ENCODE measurements around the gene TAX1BP3.

The TAX1BP3 gene

DNA sequence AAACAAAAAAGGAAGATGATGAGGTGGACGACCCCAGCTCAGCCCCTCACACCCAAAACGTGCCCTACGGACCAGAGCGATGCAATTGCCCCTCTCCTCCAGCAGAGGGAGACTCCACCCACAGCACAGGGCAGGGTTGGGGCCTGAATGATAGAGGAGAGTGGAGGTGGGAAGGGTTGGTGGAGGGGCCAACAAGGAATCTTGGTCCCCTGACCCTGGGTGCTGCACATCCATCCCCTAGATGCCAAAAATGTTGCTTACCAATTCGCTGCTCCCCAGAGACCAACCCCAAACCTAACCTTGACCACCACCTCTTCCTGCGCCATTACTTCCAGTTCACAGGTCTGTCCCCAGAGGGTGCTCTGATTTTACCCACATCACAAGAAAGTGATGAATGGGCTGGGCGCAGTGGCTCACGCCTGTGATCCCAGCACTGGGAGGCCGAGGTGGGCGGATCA is 14.7 kb upstream of the TAX1BP3 start:
- no peak overlapping the region for H3K4me3 ChIP-seq (ENCODE audit: low read depth, low read length)
- TF ChIP-seq, protein P1, sequence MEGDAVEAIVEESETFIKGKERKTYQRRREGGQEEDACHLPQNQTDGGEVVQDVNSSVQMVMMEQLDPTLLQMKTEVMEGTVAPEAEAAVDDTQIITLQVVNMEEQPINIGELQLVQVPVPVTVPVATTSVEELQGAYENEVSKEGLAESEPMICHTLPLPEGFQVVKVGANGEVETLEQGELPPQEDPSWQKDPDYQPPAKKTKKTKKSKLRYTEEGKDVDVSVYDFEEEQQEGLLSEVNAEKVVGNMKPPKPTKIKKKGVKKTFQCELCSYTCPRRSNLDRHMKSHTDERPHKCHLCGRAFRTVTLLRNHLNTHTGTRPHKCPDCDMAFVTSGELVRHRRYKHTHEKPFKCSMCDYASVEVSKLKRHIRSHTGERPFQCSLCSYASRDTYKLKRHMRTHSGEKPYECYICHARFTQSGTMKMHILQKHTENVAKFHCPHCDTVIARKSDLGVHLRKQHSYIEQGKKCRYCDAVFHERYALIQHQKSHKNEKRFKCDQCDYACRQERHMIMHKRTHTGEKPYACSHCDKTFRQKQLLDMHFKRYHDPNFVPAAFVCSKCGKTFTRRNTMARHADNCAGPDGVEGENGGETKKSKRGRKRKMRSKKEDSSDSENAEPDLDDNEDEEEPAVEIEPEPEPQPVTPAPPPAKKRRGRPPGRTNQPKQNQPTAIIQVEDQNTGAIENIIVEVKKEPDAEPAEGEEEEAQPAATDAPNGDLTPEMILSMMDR (IDR thresholded peaks at IDR 0.05; ENCODE audit: low read depth, low read length) = peak; percentile 98

DNA sequence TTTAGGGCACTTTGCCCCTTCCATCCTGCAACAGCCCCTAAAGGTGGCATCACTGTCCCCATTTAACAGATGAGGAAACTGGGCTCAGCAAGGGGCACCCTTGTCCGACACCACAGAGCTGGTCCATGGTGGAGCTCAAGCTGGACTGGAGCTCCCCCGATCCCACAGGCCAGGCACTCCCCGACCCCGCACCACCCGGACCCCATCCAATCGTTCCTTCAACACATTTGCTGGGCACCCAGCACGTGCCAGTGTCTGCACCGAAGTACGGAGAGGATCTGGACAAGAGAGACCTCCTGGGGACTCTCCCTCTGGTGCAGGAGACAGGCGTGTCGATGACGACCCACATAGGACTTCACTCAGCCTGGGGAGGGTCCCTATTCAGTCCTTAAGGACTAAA is 13.7 kb upstream of the TAX1BP3 start:
- TF ChIP-seq, protein P1 (IDR thresholded peaks at IDR 0.05; ENCODE audit: low read depth, low read length) = no peak
- no peak overlapping the region for H3K4me3 ChIP-seq (ENCODE audit: low read depth, low read length)

DNA sequence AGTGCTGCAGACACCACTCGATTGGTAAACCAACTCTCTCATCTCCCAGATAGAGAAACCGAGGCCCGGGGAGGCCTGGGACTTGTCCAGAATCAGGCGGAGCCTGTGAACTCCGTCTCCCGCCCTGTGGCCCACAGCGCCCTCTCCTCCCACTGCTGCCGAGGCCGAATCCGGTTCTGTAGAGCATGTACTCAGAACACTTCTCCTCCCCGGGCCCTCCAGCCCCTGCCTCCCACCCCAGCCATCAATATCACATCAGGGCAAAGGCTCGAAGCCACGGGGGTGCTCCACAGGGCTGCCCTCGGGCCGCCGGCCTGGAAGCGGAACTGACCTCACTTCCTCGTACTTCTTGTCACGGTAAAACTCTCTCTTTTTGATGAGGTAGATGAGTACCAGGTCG is 13.2 kb upstream of the TAX1BP3 start:
- TF ChIP-seq, protein P1 (IDR thresholded peaks at IDR 0.05; ENCODE audit: low read depth, low read length) = no peak
- H3K4me3 ChIP-seq (ENCODE audit: low read depth, low read length) = no peak overlapping the region

DNA sequence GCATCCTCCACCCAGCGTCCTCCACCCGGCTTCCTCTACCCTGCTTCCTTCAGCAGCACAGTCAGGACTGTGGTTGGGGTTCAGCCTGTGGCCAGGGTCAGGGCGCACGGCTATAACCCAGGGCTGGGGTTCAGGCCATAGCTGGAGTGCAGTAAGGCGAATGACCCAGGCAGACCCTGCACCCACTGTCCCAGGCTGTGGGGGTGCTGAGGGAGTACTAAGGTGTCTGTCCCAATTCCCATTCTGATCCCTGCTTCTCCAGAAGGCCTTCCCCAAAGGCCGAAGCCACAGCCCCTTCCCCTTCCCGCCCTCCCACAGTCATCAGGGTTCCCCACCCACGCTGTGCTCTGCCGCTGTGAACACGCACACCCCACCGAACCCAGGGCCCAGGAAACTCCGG is 12.7 kb upstream of the TAX1BP3 start:
- no peak overlapping the region for H3K4me3 ChIP-seq (ENCODE audit: low read depth, low read length)

DNA sequence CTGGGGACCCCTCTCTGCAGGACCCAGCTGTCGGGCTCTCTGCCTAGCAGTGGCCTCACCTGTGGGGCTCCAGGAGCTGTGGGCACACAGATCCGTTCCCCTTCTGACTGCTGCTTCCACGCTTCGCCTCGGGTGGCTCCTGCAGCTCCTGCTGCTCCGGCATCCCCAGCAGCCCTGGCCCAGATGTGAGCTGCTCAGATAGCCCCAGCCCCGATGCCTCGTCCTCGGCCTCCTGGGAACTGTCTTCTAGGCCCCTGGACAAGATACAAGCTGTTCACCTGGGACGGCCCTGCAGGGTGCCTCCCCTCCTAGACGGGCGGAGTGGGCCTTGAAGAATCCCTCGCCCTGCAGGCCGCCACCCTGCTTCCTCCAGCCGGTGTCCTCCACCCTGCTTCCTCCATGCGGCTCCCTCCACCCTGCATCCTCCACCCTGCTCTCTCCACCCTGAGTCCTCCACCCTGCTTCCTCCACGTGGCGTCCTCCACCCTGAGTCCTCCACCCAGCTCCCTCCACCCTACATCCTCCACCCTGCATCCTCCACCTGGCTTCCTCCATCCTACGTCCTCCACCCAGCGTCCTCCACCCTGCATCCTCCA is 11.3 kb upstream of the TAX1BP3 start:
- H3K4me3 ChIP-seq (ENCODE audit: low read depth, low read length) = no peak overlapping the region
- TF ChIP-seq, protein P1 (IDR thresholded peaks at IDR 0.05; ENCODE audit: low read depth, low read length) = no peak

More for the DNA sequence above, 12.7 kb upstream of the TAX1BP3 start:
- TF ChIP-seq, protein P1 (IDR thresholded peaks at IDR 0.05; ENCODE audit: low read depth, low read length) = no peak

DNA sequence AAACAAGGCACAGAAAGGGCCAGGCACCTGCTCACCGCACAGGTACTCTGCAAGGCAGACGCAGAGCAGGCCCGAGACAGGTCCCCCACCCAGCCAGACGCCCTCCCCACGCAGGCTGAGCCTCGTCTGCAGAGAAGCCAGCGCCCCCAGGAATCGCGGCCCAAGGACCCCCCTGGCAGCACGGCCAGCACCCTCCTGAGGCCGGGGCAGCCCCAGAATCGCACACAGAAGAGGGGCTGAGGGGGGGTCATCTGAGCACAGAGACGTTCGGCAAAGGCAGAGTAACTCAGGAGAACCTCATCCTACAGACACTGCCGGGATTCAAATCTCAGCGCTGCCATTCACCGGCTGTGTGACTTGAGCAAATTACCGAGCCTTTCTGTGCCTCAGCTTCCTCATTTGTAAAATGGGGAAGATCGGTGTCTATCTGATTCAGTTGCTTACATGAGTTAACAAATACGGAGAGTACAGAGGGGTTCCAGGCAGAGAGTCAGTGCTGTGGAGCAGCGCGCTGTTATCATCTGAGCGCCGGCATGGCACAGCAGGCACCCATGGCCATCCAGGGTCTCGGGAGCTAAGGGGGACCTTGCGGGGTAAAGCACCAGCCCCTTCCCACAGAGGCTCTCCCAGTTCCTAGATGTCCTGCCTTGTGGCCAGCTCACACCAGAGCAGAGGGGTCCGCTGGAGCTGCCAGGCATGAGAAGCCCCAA is 10.6 kb upstream of the TAX1BP3 start:
- TF ChIP-seq, protein P1 (IDR thresholded peaks at IDR 0.05; ENCODE audit: low read depth, low read length) = no peak
- H3K4me3 ChIP-seq (ENCODE audit: low read depth, low read length) = no peak overlapping the region

DNA sequence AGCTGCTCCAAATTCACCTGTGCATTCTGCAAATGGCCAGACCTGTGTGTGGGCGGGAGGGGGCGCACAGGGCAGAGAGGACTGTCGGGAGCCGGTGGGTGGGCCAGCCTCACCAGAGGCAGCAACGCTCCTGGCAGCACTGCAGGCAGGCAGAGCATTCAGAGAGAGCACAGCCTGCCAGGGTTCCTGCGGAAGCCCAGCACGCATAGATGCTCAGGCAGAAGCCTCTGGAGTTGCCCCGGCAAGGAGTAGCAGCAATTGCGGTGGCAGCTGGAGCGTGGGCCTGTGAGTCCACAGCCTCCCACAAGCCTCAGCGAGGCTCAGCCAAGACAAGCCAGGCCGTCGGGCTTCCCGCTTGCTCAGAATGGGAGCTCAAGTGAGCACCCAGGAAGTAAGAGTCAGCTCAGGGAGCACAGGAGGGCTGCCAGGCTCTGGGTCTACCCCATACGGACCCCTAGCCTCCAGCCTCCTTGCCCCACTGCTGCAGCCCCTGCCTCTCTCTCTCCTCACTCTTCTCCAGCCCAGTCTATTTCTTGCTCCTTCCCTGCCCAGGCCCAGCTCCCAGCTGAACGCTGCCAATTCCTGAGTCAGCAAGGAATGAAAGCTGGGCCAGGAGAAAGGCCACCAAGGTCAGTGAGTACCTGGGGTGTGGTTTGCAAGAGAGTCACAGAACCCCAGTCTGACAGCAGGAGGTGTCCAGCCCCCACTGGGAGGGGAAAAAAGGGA is 9.9 kb upstream of the TAX1BP3 start:
- TF ChIP-seq, protein P1 (IDR thresholded peaks at IDR 0.05; ENCODE audit: low read depth, low read length) = no peak
- H3K4me3 ChIP-seq (ENCODE audit: low read depth, low read length) = no peak overlapping the region

Measured in WI38 (cell line).